PFSK-1 (cell line): ENCODE results near the gene MSTN.

ENCODE experiments used
- REST ChIP-seq, 2 experiments: IDR thresholded peaks; 2 replicates each; pipeline versions ENCODE4 v1.6.1 to v1.8.0; 2011 to 2012; ENCODE audit warnings: low read depth in 2 of 2, low read length in 2 of 2, control low read depth in 1 of 2, inconsistent platforms in 1 of 2, mild to moderate bottlenecking in 1 of 2, moderate library complexity in 1 of 2; ENCODE audit not compliant: insufficient read depth in 1 of 2
- SIN3A ChIP-seq: IDR thresholded peaks from 2 replicates; pipeline ENCODE4 v1.6.1; 2012; ENCODE audit warnings: mild to moderate bottlenecking, low read length, moderate library complexity, borderline replicate concordance; ENCODE audit not compliant: insufficient read depth
- TAF1 ChIP-seq: IDR thresholded peaks from 2 replicates; pipeline ENCODE4 v1.6.1; 2012; ENCODE audit warnings: low read length, control low read depth, borderline replicate concordance; ENCODE audit not compliant: insufficient read depth

- TF ChIP-seq TAF1, result no peak
- TF ChIP-seq REST (IDR thresholded peaks at IDR 0.05; ENCODE audit: insufficient read depth in 1 of 2, low read depth in 2 of 2, low read length in 2 of 2), result no peak
- TF ChIP-seq SIN3A, result no peak
These were observed 2.5 kb downstream of the MSTN start for GRCh38 chr2:190060019-190060418.
